Neural progenitor cell (in vitro differentiated cells): Measurements from ENCODE around the gene UCN2. TPM values are rescaled to one million over a fixed set of nuclear protein-coding genes. Genes with fewer than 3 reads are reported as not detected.

Experiments
- DNase-seq: peaks from one replicate; pipeline ENCODE4 v3.0.0-alpha.2; 2016; ENCODE audit warnings: low spot score
- H2AFZ ChIP-seq: fragments of 200-600 bp; sonication (generic); replicated peaks from 2 replicates; pipeline ENCODE4 v1.6.1; 2016; ENCODE audit warnings: antibody characterized with exemption
- H3F3A ChIP-seq: fragments of 200-600 bp; sonication (generic); 2 replicates; pipeline ENCODE4 v1.6.1; 2016; ENCODE audit warnings: antibody characterized with exemption, low read depth
- H3K27ac ChIP-seq: fragments of 200-600 bp; sonication (generic); 2 replicates; pipeline ENCODE4 v1.5.1; 2016; ENCODE audit warnings: mild to moderate bottlenecking
- H3K27me3 ChIP-seq: fragments of 200-600 bp; sonication (generic); 2 replicates; pipeline ENCODE4 v1.6.1; 2016; ENCODE audit warnings: mild to moderate bottlenecking, moderate library complexity
- H3K36me3 ChIP-seq: fragments of 200-600 bp; sonication (generic); 2 replicates; pipeline ENCODE4 v1.5.1; 2016
- H3K4me1 ChIP-seq: fragments of 200-600 bp; sonication (generic); 2 replicates; pipeline ENCODE4 v1.6.1; 2016; ENCODE audit warnings: mixed run types
- H3K4me2 ChIP-seq: fragments of 200-600 bp; sonication (generic); 2 replicates; pipeline ENCODE4 v1.6.1; 2016
- H3K4me3 ChIP-seq: fragments of 200-600 bp; sonication (generic); 2 replicates; pipeline ENCODE4 v1.5.1; 2016
- H3K79me2 ChIP-seq: fragments of 200-600 bp; sonication (generic); 2 replicates; pipeline ENCODE4 v1.6.1; 2016; ENCODE audit warnings: low read depth
- H3K9ac ChIP-seq: fragments of 200-600 bp; sonication (generic); 2 replicates; pipeline ENCODE4 v1.6.1; 2016
- H3K9me3 ChIP-seq: fragments of 200-600 bp; sonication (generic); 2 replicates; pipeline ENCODE4 v1.5.1; 2016; ENCODE audit warnings: low read depth
- H4K20me1 ChIP-seq: fragments of 200-600 bp; sonication (generic); 2 replicates; pipeline ENCODE4 v1.6.1; 2016; ENCODE audit warnings: low read depth
- H3K27ac Mint-ChIP-seq: 3 replicates; pipeline ENCODE4 v1.8.0; 2021; ENCODE audit warnings: mixed read lengths
- H3K27me3 Mint-ChIP-seq: 2 replicates; pipeline ENCODE4 v1.8.0; 2022; ENCODE audit warnings: low read depth, mild to moderate bottlenecking, inconsistent platforms, moderate library complexity, mixed read lengths; ENCODE audit not compliant: insufficient read depth
- H3K36me3 Mint-ChIP-seq: 3 replicates; pipeline ENCODE4 v1.8.0; 2021; ENCODE audit warnings: mixed read lengths
- H3K4me1 Mint-ChIP-seq: 3 replicates; pipeline ENCODE4 v1.8.0; 2021; ENCODE audit warnings: mixed read lengths
- H3K4me3 Mint-ChIP-seq: 3 replicates; pipeline ENCODE4 v1.8.0; 2021; ENCODE audit warnings: mild to moderate bottlenecking, moderate library complexity, mixed read lengths
- H3K9me3 Mint-ChIP-seq: 3 replicates; pipeline ENCODE4 v1.8.0; 2020; ENCODE audit warnings: mixed read lengths
- CTCF ChIP-seq: fragments of 200-600 bp; sonication (generic); IDR thresholded peaks from 2 replicates; pipeline ENCODE4 v1.5.1; 2017; ENCODE audit warnings: antibody characterized with exemption, mild to moderate bottlenecking
- EZH2 ChIP-seq: fragments of 200-600 bp; sonication (generic); IDR thresholded peaks from 2 replicates; pipeline ENCODE4 v1.6.1; 2017; ENCODE audit warnings: antibody characterized with exemption, mild to moderate bottlenecking, moderate library complexity
- EZH2phosphoT487 ChIP-seq: fragments of 200-600 bp; sonication (generic); IDR thresholded peaks from 2 replicates; pipeline ENCODE4 v1.6.1; 2017; ENCODE audit warnings: antibody characterized with exemption
- total RNA-seq: library from RNA; depleted of rRNA; stranded (reverse); fragments of >200 nt; gene quantifications from 2 replicates; pipeline ENCODE4 v1.2.3, GENCODE V29; 2015; ENCODE audit warnings: low replicate concordance

The UCN2 gene
- total RNA-seq, 1 donor from 2014 or later = not detected

- no peaks in the 10 kb centered on the region for H3K4me1 ChIP-seq
- no peaks in the 10 kb centered on the region for H3F3A ChIP-seq
- no peak overlapping the region for H3K27ac ChIP-seq
- no peak overlapping the region for H3K4me3 ChIP-seq
- H4K20me1 ChIP-seq = no peaks in the 10 kb centered on the region
- no peaks in the 10 kb centered on the region for H3K27me3 ChIP-seq
- peaks cover 6% of the 10 kb centered on the region for H3K27me3 Mint-ChIP-seq
- H3K4me1 Mint-ChIP-seq = peaks cover 9% of the 10 kb centered on the region
- TF ChIP-seq EZH2phosphoT487 = no peak
- no peak for TF ChIP-seq EZH2
- TF ChIP-seq CTCF = no peak
- no peak overlapping the region for H3K9ac ChIP-seq
- no peak overlapping the region for H2AFZ ChIP-seq
- DNase-seq = no peak
- H3K4me3 Mint-ChIP-seq = no peak overlapping the region
- H3K9me3 Mint-ChIP-seq = no peaks in the 10 kb centered on the region
- H3K36me3 ChIP-seq = no peaks in the 10 kb centered on the region
- no peaks in the 10 kb centered on the region for H3K79me2 ChIP-seq
- H3K27ac Mint-ChIP-seq = no peak overlapping the region
- H3K4me2 ChIP-seq = no peak overlapping the region
- H3K9me3 ChIP-seq = no peaks in the 10 kb centered on the region
- peaks cover 32% of the 10 kb centered on the region for H3K36me3 Mint-ChIP-seq
These were observed 36.1 kb upstream of the UCN2 start for GRCh38 chr3:48599509-48600285.

- Histone ChIP-seq H2AFZ (no peak overlapping the region), H3K36me3 (no peaks in the 10 kb centered on the region), H3K9ac (no peak overlapping the region), H3K4me3 (no peak overlapping the region), H3K27ac (no peak overlapping the region), H3K9me3 (no peaks in the 10 kb centered on the region), H3K4me1 (no peaks in the 10 kb centered on the region), H3K4me2 (no peak overlapping the region), H3K79me2 (no peaks in the 10 kb centered on the region), H3F3A (no peaks in the 10 kb centered on the region), H4K20me1 (no peaks in the 10 kb centered on the region), H3K27me3 (no peaks in the 10 kb centered on the region)
- Mint-ChIP-seq H3K27me3 (peaks cover 6% of the 10 kb centered on the region), H3K4me1 (peaks cover 9% of the 10 kb centered on the region), H3K27ac (no peak overlapping the region), H3K9me3 (no peaks in the 10 kb centered on the region), H3K4me3 (no peak overlapping the region), H3K36me3 (peaks cover 29% of the 10 kb centered on the region)
- TF ChIP-seq EZH2 (no peak), CTCF (no peak), EZH2phosphoT487 (no peak)
- DNase-seq = no peak
These were observed 35.5 kb upstream of the UCN2 start for GRCh38 chr3:48599077-48599501.

GRCh38 chr3:48598323-48599076, 34.9 kb upstream of the UCN2 start:
- peaks cover 9% of the 10 kb centered on the region for H3K4me1 Mint-ChIP-seq
- H4K20me1 ChIP-seq = no peaks in the 10 kb centered on the region
- H2AFZ ChIP-seq = no peak overlapping the region
- no peak for TF ChIP-seq EZH2
- no peak for TF ChIP-seq CTCF
- no peak for TF ChIP-seq EZH2phosphoT487
- no peak overlapping the region for H3K4me2 ChIP-seq
- H3K27me3 Mint-ChIP-seq = peaks cover 6% of the 10 kb centered on the region
- H3K4me3 ChIP-seq = no peak overlapping the region
- no peak overlapping the region for H3K27ac Mint-ChIP-seq
- no peaks in the 10 kb centered on the region for H3K79me2 ChIP-seq
- no peak overlapping the region for H3K4me3 Mint-ChIP-seq
- H3K27me3 ChIP-seq = no peaks in the 10 kb centered on the region
- peaks cover 26% of the 10 kb centered on the region for H3K36me3 Mint-ChIP-seq
- H3K9ac ChIP-seq = no peak overlapping the region
- H3K36me3 ChIP-seq = no peaks in the 10 kb centered on the region
- H3K27ac ChIP-seq = no peak overlapping the region
- no peaks in the 10 kb centered on the region for H3F3A ChIP-seq
- H3K9me3 ChIP-seq = no peaks in the 10 kb centered on the region
- H3K9me3 Mint-ChIP-seq = no peaks in the 10 kb centered on the region
- DNase-seq = no peak
- no peaks in the 10 kb centered on the region for H3K4me1 ChIP-seq
